G401 (cell line): ENCODE results near the gene HLA-B. TPM values are rescaled to one million over a fixed set of nuclear protein-coding genes. Genes with fewer than 3 reads are reported as not detected.
"Not testable (repeated sequence)": the region's sequence is repeated elsewhere in the genome, so short reads cannot be mapped to it uniquely, and the experiment has no call there.

ENCODE experiments used
- DNase-seq: peaks from one replicate; pipeline ENCODE4 v3.0.0-alpha.2; 2015; ENCODE audit warnings: low spot score
- in situ Hi-C: cut with HindIII; loops from 2 replicates; pipeline ENCODE4 v1.10.0; 2016; ENCODE audit warnings: low sequenced_read_pairs, mixed read lengths
- total RNA-seq: library from RNA; depleted of rRNA; stranded (reverse); fragments of >200 nt; shearing (Covaris generic); gene quantifications from 2 replicates; pipeline ENCODE4 v1.2.3, GENCODE V29; 2014; rRNA removed

Gene HLA-B
- 9.0 and 25.4 TPM in 2 replicates for total RNA-seq

DNA sequence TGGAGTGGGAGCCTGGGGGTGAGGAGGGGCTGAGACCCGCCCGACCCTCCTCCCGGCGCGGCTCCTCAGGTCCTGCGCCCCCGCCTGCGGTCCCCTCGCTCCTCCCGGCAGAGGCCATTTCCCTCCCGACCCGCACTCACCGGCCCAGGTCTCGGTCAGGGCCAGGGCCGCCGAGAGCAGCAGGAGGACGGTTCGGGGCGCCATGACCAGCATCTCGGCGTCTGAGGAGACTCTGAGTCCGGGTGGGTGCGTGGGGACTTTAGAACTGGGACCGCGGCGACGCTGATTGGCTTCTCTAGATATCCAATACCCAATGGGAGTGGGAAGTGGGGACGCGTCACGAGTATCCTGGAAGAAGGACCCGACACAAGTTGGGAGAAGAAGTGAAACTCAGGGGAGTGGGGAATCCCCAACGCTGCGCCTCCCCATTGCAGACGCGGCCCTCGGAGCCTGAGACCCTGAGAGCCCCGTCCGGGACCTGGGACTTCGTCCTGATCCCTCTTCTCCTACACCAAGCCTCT, at the start of gene HLA-B:
Gene HLA-B (minus strand): TSS at position 234 of the 521 bp plus-strand sequence. CDS start 21 bp downstream, at position 213.
- in situ Hi-C loops, result no loop called here
- DNase-seq, result peak; percentile 93

DNA sequence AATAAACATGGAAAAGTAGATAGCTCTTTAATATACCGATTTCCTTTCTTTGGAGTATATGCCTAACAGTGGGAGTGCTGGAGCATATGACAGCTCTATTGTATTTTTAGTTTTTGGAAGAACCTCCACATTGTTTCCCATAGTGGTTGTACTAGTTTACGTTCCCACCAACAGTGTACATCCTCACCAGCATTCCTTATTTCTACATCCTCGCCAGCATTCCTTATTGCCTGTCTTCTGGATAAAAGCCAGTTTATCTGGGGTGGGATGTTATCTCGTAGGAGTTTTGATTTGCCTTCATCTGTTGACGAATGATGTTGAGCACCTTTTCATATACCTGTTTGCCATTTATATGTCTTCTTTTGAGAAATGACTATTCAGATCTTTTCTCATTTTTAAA, 49.0 kb upstream of the HLA-B start:
- in situ Hi-C loops, result no loop called here
- DNase-seq, result no peak

DNA sequence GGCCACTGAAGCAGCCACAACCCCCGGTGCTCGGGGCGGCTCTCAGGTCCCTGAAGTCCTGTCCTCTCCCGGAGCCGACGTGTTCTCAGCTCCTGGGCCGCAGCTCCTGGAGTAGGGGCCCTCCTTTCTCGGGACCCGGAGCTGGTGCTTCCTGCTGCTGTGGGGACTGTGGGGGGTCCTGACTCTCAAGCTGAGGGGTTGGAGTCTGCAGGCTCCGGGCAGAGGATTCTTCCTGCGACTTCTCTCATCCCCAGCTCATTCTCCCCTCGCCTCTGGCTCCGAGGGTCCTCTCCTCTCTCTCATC, 47.0 kb upstream of the HLA-B start:
- DNase-seq, in situ Hi-C loops: not testable (repeated sequence)

DNA sequence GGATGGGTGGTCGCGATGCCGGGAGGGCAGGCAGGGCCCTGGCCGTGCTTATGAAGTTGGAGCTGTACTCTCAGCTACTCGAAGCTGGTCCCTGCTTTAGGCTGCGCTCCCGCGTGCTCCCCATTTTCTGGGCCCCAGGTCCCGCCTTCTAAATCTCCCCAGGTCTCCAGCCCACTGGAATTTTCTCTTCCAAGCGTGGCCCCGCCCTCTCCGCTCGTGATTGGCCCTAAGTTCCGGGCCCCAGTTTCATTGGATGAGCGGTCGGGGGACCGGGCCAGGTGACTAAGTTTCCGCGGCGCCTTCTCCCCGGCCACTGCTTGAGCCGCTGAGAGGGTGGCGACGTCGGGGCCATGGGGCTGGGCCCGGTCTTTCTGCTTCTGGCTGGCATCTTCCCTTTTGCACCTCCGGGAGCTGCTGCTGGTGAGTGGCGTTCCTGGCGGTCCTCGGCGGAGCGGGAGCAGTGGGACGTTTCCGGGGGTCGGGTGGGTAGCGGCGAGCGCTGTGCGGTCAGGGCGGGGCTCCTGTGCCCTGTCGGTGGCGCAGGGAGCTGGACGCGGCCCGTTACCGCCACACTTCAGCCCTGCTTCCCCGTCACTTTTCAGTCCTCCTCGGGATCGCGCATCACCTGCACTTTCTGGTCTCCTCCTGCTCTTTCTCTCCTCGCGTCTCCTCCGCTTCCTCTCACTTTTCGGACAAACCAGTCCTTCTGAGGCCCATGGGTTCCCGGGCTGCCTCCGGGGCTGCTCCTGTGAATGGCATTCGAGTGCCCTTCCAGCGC, 46.5 kb upstream of the HLA-B start, which contains the start of gene MICA:
Gene MICA (plus strand): TSS at position 313 of the 778 bp plus-strand sequence. CDS start 38 bp downstream, at position 351.
- DNase-seq, result peak; percentile 84
- in situ Hi-C loops, result no loop called here

DNA sequence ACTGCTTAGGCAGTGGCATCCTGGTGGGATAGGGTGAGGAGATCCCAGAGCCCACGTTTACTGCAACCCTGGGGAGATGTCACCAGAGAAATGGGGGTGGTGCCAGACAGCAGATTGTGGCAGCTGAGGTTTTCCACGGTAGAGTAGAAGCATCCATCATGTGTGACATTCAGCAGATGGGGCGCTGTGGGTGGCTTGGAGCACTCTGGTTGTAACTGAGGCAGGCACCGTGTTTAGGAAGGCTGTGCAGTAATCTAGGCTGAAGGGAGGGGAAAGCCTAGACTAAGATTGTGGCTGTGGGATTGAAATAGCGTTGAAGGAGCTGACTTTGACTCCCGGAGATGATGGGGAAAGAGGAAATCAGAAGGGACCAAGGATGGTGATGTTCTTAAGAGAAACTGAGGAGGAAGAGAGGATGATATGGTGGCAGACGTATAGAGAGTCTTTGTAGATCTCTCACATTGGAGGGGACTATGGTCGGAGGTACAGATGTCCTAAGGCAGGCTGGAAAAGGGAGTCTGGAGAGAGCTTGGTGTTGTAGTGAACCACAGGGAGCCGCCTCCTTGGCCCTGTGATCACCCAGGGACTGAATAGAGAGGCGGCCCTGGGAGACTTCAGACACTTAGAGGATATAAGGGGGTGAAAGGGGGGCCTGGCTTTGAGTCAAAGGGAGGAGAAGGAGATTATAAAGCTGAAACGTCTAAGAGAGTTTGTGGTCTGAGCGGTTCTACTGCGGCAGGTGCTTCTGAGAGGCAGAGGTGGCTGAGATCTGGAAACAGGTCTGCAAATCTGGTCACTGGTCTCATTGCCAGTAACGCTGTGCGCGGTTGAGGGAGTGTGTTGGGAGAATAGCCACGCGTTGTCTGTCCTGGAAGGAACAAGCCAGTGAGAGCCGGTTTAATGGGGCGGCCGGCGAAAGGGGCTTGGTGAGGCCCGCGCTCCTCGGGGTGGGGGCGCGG, 45.6 kb upstream of the HLA-B start:
- in situ Hi-C loops, result no loop called here

DNA sequence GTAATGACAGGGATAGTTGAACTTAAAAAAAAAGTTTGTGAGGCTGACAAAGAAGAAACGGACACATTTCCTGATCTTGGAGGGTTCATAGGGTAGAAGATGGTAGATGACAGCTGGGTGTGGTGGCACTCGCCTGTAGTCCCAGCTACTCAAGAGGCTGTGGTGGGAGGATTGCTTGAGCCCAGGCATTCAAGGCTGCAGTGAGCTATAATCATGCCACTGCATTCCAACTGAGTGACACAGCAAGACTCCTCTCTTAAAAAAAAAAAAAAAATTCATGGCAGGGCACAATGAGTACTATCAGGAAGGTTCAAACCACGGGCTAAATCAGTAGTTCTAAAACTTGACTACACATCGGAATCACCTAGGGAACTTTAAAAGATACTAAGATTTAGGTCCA, 44.4 kb upstream of the HLA-B start:
- peak; percentile 12 for DNase-seq
- in situ Hi-C loops, result no loop called here

More for the DNA sequence above, 45.6 kb upstream of the HLA-B start:
- peak; percentile 77 for DNase-seq

DNA sequence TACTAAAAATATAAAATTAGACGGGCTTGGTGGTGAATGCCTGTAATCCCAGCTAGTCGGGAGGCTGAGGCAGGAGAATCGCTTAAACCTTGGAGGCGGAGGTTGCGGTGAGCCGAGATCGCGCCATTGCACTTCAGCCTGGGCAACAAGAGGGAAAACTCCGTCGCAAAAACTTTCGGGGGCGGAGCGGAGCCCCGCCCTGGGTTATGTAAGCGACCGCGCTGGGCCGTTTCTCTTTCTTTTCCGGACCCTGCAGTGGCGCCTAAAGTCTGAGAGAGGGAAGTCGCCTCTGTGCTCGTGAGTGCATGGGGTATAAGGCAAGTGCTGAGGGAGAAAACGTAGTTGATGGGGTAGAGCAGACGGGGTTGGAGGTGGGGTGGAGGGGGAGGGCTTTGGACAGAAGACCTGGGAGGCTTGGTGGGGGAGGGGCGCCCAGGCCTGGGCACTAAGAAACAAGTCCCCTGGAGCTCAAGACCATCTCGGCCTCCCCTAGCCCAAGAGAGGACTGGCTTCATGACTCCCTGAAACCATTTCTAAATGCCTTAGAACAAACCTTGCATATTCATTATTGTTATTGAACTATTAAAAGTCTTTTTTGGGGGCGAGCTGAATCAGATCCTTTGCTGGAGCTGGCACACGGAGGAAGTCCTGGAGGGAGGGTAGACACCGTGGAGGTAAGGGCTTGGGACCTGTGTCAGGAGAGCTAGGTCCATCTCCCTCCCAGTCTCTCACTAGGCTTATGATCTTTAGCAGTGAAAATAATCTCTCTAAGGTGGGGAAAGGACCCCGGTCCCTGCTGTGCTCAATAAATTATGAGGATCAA, 43.7 kb upstream of the HLA-B start:
- in situ Hi-C loops, result no loop called here
- peak; percentile 27 for DNase-seq

DNA sequence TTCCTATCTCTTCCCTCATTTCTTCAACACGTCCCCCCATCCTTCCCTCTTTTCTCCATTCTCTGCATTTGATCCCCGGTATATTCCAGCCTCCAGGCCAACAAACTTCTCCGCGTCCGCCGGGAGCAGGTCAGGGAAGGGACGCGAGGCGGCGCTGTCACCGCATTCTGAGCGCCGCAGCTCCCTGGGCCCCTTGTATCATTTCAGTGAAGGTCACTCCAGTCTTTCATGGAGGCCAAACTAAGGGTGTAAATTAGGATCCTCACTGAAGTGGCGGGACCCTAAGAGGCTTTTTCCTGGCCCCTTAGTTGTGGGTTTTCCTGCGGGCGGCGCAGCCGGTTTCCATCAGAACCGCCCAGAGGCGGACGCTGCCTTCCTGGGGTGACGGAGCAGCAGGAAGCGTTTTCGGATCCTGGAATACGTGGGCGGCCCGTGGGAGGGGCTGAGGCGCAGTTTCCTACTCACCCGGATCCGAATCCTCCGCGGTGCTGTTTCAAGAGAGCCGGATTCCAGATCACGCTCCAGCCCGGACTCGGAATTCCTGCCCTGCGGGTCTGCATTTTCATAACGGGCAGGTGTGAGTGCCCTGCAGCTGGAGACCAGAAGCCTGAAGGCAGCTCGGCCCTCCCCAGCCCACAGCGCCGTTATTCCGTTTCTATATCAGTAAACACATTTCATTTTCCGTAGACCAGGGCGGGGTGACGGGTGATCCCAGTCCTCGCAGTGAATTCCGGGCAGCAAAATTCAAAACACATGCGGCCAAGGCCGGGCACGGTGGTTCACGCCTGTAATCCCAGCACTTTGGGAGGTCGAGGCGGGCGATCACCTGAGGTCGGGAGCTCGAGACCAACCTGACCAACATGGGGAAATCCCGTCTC, 42.8 kb upstream of the HLA-B start:
- peak; percentile 80 for DNase-seq
- in situ Hi-C loops, result no loop called here

DNA sequence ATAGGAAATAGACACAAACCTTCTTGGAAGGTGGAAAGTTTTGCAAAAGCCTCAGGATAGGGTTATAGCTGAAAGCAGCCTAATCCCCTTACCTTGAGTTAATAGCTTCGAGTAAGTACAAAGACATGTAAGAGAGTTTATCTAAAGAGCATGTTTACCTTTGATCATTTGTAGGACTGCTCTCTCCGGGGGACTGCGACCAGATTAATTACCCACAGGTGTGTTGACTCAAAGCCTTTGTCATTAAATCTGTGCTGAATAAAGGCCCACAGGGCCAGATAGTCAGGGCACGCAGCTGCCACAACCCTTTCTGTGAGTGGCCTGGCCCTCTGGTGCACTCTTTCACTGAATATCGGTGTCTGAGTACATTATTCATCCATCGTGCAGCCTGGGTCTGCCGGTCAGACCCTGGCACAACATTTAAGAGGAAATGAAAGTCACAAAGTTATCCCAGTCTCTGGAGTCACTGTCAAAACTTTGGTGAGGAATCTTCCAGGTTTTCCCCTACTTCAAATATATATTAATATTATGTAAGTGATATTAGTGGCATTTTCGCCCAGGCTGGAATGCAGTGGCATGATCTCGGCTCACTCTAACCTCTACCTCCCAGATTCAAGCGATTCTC, 41.0 kb upstream of the HLA-B start:
- DNase-seq, result no peak
- in situ Hi-C loops, result no loop called here

DNA sequence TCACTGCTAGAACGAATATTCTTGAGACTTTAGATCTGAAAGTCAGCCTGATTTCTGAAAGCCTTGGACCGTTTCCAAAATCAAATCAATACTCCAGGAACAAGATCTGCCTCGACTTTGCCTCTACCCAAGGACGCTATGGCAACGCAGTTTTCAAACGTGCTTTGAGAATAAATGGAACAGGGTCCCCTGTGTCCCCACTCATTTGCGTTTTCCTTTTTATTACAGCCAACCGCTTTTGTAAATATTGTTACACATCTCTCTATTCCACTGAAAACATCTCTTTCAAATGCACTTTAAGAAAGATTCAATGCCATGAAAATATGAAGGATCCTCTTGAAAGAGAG, 40.1 kb upstream of the HLA-B start:
- in situ Hi-C loops, DNase-seq: not testable (repeated sequence)

DNA sequence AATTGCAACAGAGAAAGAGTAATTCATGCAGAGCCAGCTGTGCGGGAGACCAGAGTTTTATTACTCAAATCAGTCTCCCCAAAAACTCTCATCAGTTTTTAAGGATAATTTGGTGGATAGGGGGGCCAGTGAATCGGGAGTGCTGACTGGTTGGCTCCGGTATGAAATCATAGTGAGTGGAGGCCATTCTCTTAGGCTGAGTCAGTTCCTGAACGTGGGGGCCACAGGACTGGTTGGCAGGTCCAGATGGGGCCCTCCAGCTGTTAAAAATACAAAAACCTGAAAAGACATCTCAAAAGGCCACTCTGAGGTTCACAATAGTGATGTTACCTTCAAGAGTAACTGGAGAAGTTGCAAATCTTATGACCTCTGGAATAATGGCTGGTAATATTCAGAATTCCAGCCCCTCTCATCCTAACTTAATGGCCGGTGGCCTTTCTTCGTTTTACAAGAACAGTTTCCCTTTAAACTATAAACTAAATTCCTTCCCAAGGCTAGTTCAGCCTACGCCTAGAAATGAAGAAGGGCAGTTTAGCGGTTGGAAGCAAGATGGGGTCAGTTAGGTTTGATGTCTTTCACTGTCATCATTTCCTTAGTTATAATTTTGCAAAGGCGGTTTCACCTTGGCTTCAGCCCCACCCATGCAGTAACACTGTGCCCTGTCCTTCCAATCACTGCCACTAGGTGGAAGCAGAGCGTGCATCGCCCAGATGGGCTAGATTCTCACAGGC, 39.6 kb upstream of the HLA-B start:
- in situ Hi-C loops, result no loop called here
- DNase-seq, result peak; percentile 88

DNA sequence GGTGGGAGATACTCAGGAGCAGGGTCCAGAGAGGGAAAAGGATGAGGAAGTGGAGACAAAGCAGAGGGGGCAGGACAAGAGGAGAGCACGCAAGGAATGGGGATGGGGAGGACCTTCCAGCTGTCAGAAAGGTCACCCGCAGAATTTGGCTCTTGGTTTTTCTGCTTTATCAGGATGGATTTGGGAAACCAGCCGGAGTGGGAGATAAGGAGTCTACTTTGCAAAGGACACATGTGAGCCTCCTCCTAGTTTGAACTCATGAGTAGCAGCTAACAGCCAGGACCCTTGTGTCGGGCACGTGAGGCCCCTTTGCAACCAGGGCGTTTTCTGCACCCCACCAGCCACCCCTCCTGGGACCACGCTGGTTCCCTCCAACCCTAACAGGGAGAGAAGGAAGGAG, 38.9 kb upstream of the HLA-B start:
- DNase-seq, result no peak
- in situ Hi-C loops, result no loop called here

DNA sequence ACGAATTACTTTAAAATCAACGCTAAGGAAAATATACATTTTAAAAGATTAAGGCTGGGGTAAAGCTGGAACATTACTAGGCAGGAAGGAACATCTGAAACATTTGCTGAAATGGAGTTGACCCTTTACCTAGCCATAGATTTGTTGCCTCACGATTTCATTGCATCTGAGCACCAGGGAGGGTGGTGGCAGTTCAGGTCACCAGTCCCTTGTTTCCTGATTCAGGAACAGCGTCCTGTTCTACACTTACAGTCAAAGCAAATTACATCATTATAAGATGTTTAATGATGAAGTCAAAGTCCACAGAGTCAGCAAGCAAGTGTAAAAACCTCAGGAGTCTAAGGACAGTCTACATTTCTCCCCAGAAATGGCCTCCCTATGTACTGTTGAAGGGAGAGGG, 37.4 kb upstream of the HLA-B start:
- DNase-seq, result no peak
- in situ Hi-C loops, result no loop called here

DNA sequence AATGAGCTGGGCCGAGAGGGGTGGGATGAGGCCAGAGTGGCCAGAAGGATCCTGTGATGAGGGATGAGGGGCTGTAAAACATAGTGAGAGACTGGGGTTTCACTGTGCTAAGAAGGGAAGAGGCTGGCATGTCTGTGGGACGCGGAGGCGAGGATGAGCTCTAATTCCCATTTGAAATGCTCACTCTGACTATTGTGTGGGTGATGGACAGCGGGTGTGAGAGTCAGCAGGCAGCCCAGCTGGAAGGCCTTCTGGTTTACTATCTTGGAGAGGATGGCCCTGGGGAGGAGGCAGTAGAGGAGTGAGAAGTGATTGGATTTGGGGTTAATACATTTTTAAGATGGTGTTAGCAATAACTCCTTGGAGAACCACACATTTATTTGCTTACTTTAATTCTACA, 37.0 kb upstream of the HLA-B start:
- DNase-seq, result no peak
- in situ Hi-C loops, result no loop called here

DNA sequence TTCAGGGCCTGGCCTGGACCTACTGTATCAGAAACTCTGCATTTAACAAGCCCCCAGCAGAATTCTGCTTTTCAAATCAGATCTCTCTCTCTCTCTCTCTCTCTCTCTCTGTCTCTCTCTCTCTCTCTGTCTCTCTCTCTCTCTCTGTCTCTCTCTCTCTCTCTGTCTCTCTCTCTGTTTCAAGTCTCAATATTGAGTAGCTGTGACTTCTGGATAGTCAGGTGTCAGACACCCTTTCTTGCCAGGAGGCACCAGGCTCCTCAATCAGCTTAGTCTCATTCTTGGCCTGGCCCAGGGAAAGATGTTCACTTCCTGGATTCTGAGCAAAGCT, 32.8 kb upstream of the HLA-B start:
- in situ Hi-C loops, result not testable (repeated sequence)

DNA sequence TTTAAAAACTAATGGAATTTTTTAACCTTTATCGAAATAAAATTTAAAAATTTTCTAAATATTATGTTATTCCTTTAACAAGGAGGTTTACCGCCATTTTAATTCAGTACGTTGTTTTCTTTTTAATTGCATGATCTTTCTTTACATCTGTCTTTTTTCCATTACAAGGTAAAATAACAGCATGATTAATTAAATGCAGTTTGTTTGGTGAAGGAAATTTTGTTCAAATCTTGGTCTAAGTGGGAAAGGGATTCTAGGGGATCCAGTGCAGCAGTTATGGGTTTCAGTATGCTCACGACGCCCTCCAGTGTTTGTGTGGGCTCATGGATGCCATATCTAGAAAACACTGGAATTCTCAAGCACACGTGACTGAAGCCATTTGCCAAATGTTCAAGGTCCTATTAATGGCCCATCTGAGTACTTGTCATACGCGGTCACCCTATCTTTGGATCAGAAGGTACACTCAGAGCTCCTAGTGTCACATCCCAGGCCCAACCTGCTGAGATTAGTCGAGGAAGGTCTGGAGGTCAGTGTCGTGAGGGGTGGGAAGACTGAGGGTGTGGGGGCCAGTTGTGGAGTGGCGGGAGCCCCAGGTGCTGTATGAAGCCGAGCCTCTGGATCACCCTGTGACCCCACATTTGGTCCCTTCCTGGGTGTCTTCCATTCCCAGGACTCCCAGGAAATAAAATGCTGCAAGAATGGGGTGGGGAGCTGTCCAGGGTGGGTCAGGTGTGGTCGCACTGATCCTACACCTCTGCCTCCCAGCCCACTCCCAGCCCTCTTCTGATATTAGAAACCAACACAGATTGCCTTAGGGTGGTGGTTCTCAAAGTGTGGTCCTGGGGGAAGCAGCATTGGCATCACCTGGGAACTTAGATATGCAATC, 32.2 kb upstream of the HLA-B start:
- in situ Hi-C loops, result not testable (repeated sequence)

More for the DNA sequence above, 32.8 kb upstream of the HLA-B start:
- DNase-seq, result not testable (repeated sequence)

More for the DNA sequence above, 32.2 kb upstream of the HLA-B start:
- DNase-seq, result not testable (repeated sequence)
